Camera-type eye (tissue), 1 donor: Measurements from ENCODE around the gene ACOD1. TPM values are rescaled to one million over a fixed set of nuclear protein-coding genes. Genes with fewer than 3 reads are reported as not detected.

ENCODE experiments used
- total RNA-seq: library from RNA; depleted of rRNA; stranded (reverse); fragments of >200 nt; gene quantifications from one replicate; pipeline ENCODE4 v1.2.3, GENCODE V29; 2014

The ACOD1 gene
- total RNA-seq: not detected

GRCh38 chr13:76948149-76948548 lies at the start of gene ACOD1:
Gene ACOD1 (plus strand): TSS chr13:76948511. CDS start chr13:76948559, 48 bp downstream.

GRCh38 chr13:76991796-76992547 lies 43.7 kb downstream of the ACOD1 start, which contains the start of gene CLN5:
Gene CLN5 (plus strand): TSS chr13:76992081. CDS start chr13:76992099, 18 bp downstream.

Other genes starting within 250 kb of the ACOD1 start
- gene KCTD12, start 62.1 kb upstream of the ACOD1 start, total RNA-seq: 197 TPM
- gene CLN5, start 43.6 kb downstream of the ACOD1 start, total RNA-seq: 33.5 TPM
- 115 TPM for gene FBXL3, start 78.6 kb downstream of the ACOD1 start, total RNA-seq